ENCODE results near the gene LGALS7.
"Not testable (repeated sequence)": the region's sequence is repeated elsewhere in the genome, so short reads cannot be mapped to it uniquely, and the experiment has no call there.

The LGALS7 gene

DNA sequence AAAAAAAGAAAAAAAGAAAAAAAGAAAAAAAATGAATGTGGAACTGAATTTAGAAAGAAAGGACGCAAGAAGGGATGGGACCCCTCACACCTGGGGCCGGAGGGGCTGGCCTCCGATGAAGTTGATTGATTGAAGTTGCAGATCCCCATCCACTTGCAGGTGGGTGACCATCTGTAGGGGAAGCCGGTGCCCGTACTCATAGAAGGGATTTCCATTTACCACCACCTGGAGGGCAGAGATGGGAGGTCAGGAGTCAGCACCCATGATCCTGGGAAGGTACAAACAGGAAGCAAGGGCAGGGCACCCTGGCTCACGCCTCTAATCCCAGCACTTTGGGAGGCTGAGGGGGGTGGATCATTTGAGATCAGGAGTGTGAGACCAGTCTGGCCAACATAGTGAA lies 33.1 kb upstream of the LGALS7 start:
- no peak for TF ChIP-seq ZNF274 (IDR thresholded peaks at IDR 0.05; ENCODE audit: low read depth, low read length)
- H3K4me3 ChIP-seq (ENCODE audit: low read length), result no peak overlapping the region

GRCh38 chr19:38805180-38805579 lies 31.9 kb upstream of the LGALS7 start:
- TF ChIP-seq ZNF274 (IDR thresholded peaks at IDR 0.05; ENCODE audit: low read depth, low read length), result no peak
- no peak overlapping the region for H3K4me3 ChIP-seq (ENCODE audit: low read length)

DNA sequence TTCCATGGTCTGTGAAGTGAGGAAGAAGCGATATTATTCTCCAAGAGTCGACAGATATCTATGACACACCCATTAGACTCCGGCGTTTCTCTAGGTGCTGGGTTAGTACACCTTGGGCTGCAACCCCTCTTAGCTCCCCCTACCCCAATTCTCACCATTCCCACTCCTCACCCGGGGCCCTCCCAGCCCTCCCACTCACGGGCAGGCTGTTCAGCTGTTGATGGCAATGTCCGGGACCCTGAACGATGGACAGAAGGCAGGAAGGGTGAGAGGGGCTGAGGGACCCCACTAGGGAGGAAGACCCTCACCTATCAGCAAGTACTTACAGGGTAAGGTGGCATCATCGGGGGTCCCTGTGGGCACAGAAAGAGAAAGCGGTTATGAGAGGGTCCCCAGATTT lies 30.2 kb upstream of the LGALS7 start:
- no peak overlapping the region for H3K4me3 ChIP-seq (ENCODE audit: low read length)
- no peak for TF ChIP-seq ZNF274 (IDR thresholded peaks at IDR 0.05; ENCODE audit: low read depth, low read length)

GRCh38 chr19:38801359-38802095 lies 28.2 kb upstream of the LGALS7 start:
- no peak overlapping the region for H3K4me3 ChIP-seq (ENCODE audit: low read length)
- no peak for TF ChIP-seq ZNF274 (IDR thresholded peaks at IDR 0.05; ENCODE audit: low read depth, low read length)

DNA sequence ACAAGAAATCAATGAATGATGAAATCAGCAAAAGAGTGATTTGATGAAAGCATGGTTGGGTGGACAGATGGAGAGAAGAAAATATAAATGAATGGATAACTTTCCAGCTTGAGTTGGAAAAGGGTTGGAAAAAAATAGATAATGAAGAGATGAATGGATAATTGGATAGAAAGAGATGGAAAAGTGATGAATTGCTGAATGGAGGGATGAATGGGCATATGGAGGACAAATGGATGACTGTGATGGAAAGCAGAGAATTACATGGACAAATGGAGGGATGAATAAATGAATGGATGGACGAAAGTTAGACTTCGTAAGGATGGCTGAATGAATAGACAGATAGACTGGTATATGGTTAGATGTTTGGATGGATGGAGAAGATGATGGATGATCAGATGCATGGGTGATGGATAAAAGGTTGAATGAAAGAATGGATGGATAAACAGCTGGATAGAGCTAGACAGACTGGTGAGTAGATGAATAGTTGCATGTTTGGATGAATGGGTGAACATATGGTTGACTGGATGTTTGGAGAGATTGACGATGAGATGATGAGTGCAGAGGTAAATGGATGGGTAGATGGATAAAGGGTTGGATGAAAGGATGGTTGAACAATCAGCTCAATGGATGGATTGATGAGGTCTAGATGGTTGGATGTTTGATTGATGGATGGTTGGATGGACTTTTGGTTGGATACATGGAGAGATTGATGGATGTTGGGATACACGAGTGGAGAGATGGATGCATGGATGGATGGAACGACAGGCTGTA lies 27.4 kb upstream of the LGALS7 start:
- no peak for TF ChIP-seq ZNF274 (IDR thresholded peaks at IDR 0.05; ENCODE audit: low read depth, low read length)
- H3K4me3 ChIP-seq (ENCODE audit: low read length), result no peak overlapping the region

DNA sequence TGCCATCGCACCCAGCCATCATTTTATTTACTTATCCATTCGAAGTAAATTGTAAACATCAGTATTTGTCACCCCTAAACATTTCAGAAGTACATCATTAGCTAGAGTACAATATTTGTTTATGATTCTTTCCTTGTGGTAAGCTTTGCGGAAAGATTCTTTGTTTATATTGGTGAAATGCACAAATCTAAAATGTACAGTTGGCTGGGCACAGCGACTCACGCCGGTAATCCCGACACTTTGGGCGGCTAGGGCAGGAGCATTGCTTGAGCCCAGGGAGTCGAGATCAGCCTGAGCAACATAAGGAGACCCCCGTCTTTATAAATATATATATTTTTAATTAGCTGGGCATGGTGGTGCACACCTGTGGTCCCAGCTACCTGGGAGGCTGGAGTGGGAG lies 25.8 kb upstream of the LGALS7 start:
- no peak for TF ChIP-seq ZNF274 (IDR thresholded peaks at IDR 0.05; ENCODE audit: low read depth, low read length)
- H3K4me3 ChIP-seq (ENCODE audit: low read length), result no peak overlapping the region

- H3K4me3 ChIP-seq (ENCODE audit: low read length), result not testable (repeated sequence)
These were observed 24.5 kb upstream of the LGALS7 start for GRCh38 chr19:38797781-38798180.

DNA sequence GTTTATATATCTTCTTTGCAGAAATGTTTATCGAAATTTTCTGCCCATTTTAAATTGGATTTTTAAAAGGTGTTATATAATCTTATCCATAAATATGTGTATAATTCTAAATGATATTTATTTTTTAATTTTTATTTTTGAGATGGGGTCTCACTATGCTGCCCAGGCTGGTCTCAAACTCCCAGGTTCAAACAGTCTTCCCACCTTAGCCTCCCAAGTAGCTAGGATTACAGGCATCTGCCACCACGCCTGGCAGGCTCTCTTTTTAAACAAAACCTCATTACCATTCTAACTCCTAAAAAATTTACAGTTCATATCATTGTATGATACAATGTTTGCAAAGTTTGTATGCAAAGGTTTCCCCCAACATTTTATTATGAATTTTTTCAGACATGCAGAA lies 22.8 kb upstream of the LGALS7 start:
- H3K4me3 ChIP-seq (ENCODE audit: low read length), result no peak overlapping the region
- TF ChIP-seq ZNF274 (IDR thresholded peaks at IDR 0.05; ENCODE audit: low read depth, low read length), result no peak

- TF ChIP-seq ZNF274 (IDR thresholded peaks at IDR 0.05; ENCODE audit: low read depth, low read length), result no peak
- H3K4me3 ChIP-seq (ENCODE audit: low read length), result no peak overlapping the region
These were observed 22.2 kb upstream of the LGALS7 start for GRCh38 chr19:38795549-38795948.

DNA sequence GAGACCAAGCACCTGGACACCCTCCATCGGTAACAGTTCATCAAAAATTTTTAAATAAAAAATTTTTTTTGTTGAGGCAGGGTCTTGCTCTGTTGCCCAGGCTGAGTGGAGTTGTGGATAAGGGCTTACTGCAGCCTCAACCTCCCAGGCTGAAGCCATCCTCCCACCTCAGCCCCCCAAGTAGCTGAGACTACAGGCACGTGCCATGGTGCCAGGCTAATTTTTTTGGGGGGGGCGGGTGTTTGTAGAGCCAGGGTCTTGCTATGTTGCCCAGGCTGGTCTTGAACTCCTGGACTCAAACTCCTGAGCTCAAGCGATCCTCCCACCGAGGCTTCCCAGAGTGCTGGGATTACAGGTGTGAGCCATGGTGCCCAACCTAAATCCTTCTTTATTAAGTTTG lies 20.4 kb upstream of the LGALS7 start:
- TF ChIP-seq ZNF274 (IDR thresholded peaks at IDR 0.05; ENCODE audit: low read depth, low read length), result no peak
- H3K4me3 ChIP-seq (ENCODE audit: low read length), result no peak overlapping the region

GRCh38 chr19:38793177-38793576 lies 19.9 kb upstream of the LGALS7 start:
- H3K4me3 ChIP-seq (ENCODE audit: low read length), result no peak overlapping the region
- TF ChIP-seq ZNF274 (IDR thresholded peaks at IDR 0.05; ENCODE audit: low read depth, low read length), result no peak

- no peak for TF ChIP-seq ZNF274 (IDR thresholded peaks at IDR 0.05; ENCODE audit: low read depth, low read length)
These were observed 19.2 kb upstream of the LGALS7 start for GRCh38 chr19:38792250-38793111.

DNA sequence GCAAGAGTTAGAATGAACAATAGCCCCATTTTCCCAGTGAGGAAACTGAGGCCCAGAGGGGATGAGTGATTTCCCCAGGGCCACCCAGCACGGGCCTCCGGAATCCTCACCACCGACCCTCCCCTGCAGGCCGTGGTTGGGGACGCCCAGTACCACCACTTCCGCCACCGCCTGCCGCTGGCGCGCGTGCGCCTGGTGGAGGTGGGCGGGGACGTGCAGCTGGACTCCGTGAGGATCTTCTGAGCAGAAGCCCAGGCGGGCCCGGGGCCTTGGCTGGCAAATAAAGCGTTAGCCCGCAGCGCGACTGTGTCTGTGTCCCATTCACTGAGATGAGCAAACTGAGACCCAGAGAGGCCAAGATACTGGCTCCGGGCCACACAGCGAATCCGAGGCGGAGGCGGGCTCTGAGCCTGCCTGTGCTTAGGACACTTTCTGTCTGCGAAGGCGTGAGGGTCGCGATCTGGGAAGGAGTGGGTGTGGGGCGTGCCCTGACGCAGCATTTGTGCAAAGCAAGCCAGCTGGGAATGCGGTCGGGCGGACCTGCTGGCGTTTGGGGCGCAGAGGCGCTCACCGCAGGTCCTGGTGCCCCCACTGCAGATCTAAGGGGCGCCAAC lies 18.2 kb upstream of the LGALS7 start:
- not testable (repeated sequence) for H3K4me3 ChIP-seq (ENCODE audit: low read length)

More at GRCh38 chr19:38792250-38793111, 19.2 kb upstream of the LGALS7 start:
- no peak overlapping the region for H3K4me3 ChIP-seq (ENCODE audit: low read length)

DNA sequence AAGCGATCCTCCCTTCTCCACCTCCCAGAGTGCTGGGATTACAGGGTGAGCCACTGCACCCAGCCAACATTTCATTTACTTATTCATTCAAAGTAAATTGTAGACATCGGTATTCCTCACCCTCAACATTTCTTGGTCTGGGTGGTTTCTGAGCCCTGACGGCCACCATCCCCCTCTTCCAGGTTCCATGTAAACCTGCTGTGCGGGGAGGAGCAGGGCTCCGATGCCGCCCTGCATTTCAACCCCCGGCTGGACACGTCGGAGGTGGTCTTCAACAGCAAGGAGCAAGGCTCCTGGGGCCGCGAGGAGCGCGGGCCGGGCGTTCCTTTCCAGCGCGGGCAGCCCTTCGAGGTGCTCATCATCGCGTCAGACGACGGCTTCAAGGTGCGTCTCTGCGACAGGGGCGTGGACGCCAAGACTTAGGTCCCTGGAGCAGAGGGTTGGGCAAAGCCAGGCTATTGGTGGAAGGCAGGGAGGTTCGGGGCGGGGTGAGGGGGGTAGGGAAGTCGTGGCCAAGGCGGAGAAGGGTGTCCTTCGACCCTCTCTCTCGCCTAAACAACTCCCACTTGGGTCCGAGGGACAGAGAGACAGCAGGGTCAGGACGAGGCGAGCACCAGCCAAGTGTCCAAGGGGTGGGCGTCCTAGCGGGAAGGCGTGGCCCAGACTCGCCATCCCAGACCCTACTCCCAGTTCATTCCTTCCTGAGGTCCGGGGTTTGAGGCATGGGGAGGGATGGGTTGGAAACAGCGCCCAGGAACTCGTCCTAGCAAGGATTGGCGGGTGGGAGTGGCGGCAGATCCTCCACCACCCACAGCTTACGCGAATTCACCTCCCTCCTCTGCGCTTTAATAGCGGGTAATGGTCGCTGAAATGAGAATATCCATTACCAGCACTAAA lies 17.4 kb upstream of the LGALS7 start:
- not testable (repeated sequence) for H3K4me3 ChIP-seq (ENCODE audit: low read length)

Data from GM08714 (cell line).